ENCODE measurements around the gene GSTM2. TPM values are rescaled to one million over a fixed set of nuclear protein-coding genes. Genes with fewer than 3 reads are reported as not detected.

Gene GSTM2
- total and polyA plus RNA-seq, 2 donors (not counting 1 experiment from before 2014, with no cell fraction given), result 42.9 to 94.4 TPM

DNA sequence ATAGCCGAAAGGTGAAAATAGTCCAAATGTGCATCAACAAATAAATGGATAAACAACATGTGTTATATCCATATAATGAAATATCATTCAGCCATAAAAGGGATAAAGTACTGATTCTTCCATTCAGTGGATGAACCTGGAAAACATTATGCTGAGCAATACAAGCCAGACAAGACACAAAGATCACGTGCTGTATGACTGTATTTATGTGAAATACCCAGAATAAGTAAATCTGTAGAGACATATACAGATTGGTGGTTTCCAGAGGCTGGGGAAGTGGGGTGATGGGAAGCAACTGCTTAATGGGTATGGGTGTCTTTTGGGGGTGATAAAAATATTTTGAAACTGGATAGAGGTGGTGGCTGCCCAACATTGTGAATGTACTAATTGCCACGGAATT lies 25.2 kb upstream of the GSTM2 start:
- WGBS (ENCODE audit: insufficient coverage), result 67% methylated on average over 1 of the region's 3 CpGs
- Mint-ChIP-seq H3K4me1 (peaks cover 13% of the 10 kb centered on the region), H3K27me3 (peaks cover 4% of the 10 kb centered on the region), H3K27ac (no peak overlapping the region), H3K9me3 (ENCODE audit: insufficient read depth) (no peaks in the 10 kb centered on the region), H3K4me3 (no peak overlapping the region)
- H2AFZ ChIP-seq (ENCODE audit: insufficient read depth, low read depth, low read length, poor library complexity, severe bottlenecking), result no peak overlapping the region
- no peaks in the 10 kb centered on the region for H3K36me3 ChIP-seq (replicated peaks in 1 of 2; ENCODE audit: control extremely low read depth in 1 of 2, control insufficient read depth in 1 of 2, extremely low read depth in 1 of 2, insufficient read depth in 2 of 2, low read length in 1 of 2)
- no peak overlapping the region for H3K27ac ChIP-seq (ENCODE audit: low read length in 2 of 2)
- H3K9ac ChIP-seq (ENCODE audit: low read length), result no peak overlapping the region
- H3K79me2 ChIP-seq (ENCODE audit: control insufficient read depth, insufficient read depth, low read length), result no peaks in the 10 kb centered on the region
- no peak overlapping the region for H3K4me3 ChIP-seq (ENCODE audit: control extremely low read depth in 1 of 5, extremely low read depth in 1 of 5, insufficient read depth in 1 of 5, low read depth in 2 of 5, low read length in 4 of 5)
- DNase-seq, result peak; percentile 3
- H4K20me1 ChIP-seq (ENCODE audit: control insufficient read depth, insufficient read depth, low read length, poor library complexity, severe bottlenecking), result no peaks in the 10 kb centered on the region
- ATAC-seq (ENCODE audit: low read depth), result no peak
- no peak for TF ChIP-seq EZH2 (IDR thresholded peaks at IDR 0.05; ENCODE audit: borderline replicate concordance, insufficient read depth, low read depth, low read length, poor library complexity, severe bottlenecking)
- TF ChIP-seq, protein P1, sequence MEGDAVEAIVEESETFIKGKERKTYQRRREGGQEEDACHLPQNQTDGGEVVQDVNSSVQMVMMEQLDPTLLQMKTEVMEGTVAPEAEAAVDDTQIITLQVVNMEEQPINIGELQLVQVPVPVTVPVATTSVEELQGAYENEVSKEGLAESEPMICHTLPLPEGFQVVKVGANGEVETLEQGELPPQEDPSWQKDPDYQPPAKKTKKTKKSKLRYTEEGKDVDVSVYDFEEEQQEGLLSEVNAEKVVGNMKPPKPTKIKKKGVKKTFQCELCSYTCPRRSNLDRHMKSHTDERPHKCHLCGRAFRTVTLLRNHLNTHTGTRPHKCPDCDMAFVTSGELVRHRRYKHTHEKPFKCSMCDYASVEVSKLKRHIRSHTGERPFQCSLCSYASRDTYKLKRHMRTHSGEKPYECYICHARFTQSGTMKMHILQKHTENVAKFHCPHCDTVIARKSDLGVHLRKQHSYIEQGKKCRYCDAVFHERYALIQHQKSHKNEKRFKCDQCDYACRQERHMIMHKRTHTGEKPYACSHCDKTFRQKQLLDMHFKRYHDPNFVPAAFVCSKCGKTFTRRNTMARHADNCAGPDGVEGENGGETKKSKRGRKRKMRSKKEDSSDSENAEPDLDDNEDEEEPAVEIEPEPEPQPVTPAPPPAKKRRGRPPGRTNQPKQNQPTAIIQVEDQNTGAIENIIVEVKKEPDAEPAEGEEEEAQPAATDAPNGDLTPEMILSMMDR (IDR thresholded peaks at IDR 0.05), result no peak
- no peak overlapping the region for H3K4me2 ChIP-seq (replicated peaks; ENCODE audit: low read depth, low read length, poor library complexity, severe bottlenecking)
- peaks cover 4 to 14% of the 10 kb centered on the region in 2 donors for H3K4me1 ChIP-seq (ENCODE audit: control insufficient read depth in 2 of 2, insufficient read depth in 2 of 2, low read length in 2 of 2)
- POLR2A ChIA-PET, result interaction anchor here (1.0 kb wide), 1 partner anchor 94 kb away, joined by 3 read pairs; the partner anchor contains the start of gene GNAI3
- H3K27me3 ChIP-seq (replicated peaks in 1 of 4; ENCODE audit: control extremely low read depth in 1 of 4, control insufficient read depth in 3 of 4, insufficient read depth in 4 of 4, low read length in 3 of 4), result peaks cover 0 to 2% (median 0%) of the 10 kb centered on the region in 4 experiments
- CTCF ChIA-PET, result interaction anchor here (1.1 to 16.5 kb wide), 9 partner anchors 10 to 368 kb away, joined by 3 to 276 read pairs (median 18); partner anchors contain the start of genes AHCYL1, AMPD2, GPR61 and GSTM1
- intact Hi-C loops (cut with micrococcal nuclease), result loop anchor here (1.0 to 2.0 kb wide), 3 partner anchors 14 to 342 kb away; partner anchors contain the start of genes AHCYL1, GSTM1 and GSTM4
- no peaks in the 10 kb centered on the region for H3K9me3 ChIP-seq (ENCODE audit: control extremely low read depth in 1 of 3, control insufficient read depth in 2 of 3, insufficient read depth in 1 of 3, low read length in 2 of 3)
